Thymus (tissue), 11 donors: Measurements from ENCODE around the gene GAPDHS. TPM values are rescaled to one million over a fixed set of nuclear protein-coding genes. Genes with fewer than 3 reads are reported as not detected.

ENCODE experiments used
- DNase-seq, 9 donors: peaks; one replicate each; pipeline ENCODE4 v3.0.0-alpha.2; 2013; ENCODE audit warnings: low spot score in 9 of 9, low read depth in 6 of 9, missing footprints in 1 of 9
- H3K27ac ChIP-seq, 2 donors: one replicate each; pipeline ENCODE4 v1.5.1; 2013; ENCODE audit warnings: control low read depth in 1 of 2, low read depth in 1 of 2, low read length in 1 of 2, mild to moderate bottlenecking in 1 of 2, moderate library complexity in 1 of 2
- H3K27me3 ChIP-seq, 2 donors: one replicate each; pipeline ENCODE4 v1.5.1; 2013; ENCODE audit warnings: low read length in 1 of 2; ENCODE audit not compliant: control insufficient read depth in 2 of 2, insufficient read depth in 1 of 2
- H3K36me3 ChIP-seq, 2 donors: one replicate each; pipeline ENCODE4 v1.5.1; 2013; ENCODE audit warnings: low read length in 1 of 2, mild to moderate bottlenecking in 1 of 2, moderate library complexity in 1 of 2; ENCODE audit not compliant: control insufficient read depth in 2 of 2, insufficient read depth in 2 of 2
- H3K4me1 ChIP-seq, 2 donors: one replicate each; pipeline ENCODE4 v1.5.1; 2013; ENCODE audit warnings: low read length in 2 of 2; ENCODE audit not compliant: control insufficient read depth in 2 of 2, insufficient read depth in 2 of 2
- H3K4me3 ChIP-seq, 2 donors: one replicate each; pipeline ENCODE4 v1.5.1; 2013; ENCODE audit warnings: low read length in 2 of 2, control low read depth in 1 of 2, mild to moderate bottlenecking in 1 of 2
- H3K9me3 ChIP-seq, 2 donors: one replicate each; pipeline ENCODE4 v1.5.1; 2013; ENCODE audit warnings: low read length in 1 of 2, mild to moderate bottlenecking in 1 of 2; ENCODE audit not compliant: control insufficient read depth in 2 of 2, insufficient read depth in 1 of 2
- WGBS: extraction: QIAGEN DNeasy Blood & Tissue Kit; methylation state at CpG from one replicate; pipeline ENCODE4 v1.1.7; 2013; 5-methylcytosine and 5-hydroxymethylcytosine counted together
- polyA plus RNA-seq: library from polyadenylated mRNA; stranded (reverse); fragments of 200-250 nt; gene quantifications from one replicate; pipeline ENCODE4 v1.2.3, GENCODE V29; 2013
- total RNA-seq: library from RNA; stranded (reverse); fragments of 120-200 nt; gene quantifications from one replicate; pipeline ENCODE4 v1.2.4, GENCODE V29; 2013
- donor health status: healthy.

The GAPDHS gene
- total and polyA plus RNA-seq, 2 donors, result 0.16 to 0.19 TPM

DNA sequence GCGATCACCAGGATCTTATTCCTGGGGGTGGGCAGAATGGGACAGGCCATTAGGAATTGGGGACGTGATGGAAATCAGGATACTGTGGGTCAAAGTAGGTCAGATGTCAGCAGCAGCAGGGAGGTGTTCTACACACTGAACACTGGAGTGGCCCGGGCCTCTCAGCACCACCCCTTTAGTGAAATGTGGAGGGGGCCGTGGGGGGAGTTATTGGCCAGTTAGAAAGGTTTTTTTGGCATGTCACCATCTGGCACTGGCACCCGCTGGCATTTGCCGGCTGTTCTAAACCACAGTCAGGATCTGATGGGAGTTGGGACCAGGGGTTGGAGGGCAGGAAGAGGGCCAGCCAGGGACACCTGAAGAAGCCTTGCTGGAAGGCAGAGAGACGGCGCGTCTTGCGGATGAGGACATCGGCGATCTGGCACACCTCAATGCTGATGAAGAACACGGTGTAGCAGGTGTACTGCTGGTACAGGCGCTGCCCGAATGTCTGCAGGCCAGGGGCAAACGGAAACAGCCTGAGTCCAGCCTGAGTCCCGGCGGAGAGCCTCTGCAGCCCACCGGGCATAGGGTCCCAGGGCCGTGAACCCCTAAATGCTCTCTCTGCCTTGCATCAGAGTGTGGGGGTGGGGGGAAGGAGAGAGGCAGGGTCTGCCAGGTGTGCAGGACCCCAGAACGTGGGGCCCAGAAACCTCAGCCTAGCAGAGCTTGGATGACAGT is 18.0 kb downstream of the GAPDHS start:
- 95% methylated on average over 21 of the region's 21 CpGs for WGBS
- H3K36me3 ChIP-seq, result peaks cover 0 to 4% of the 10 kb centered on the region in 2 donors
- no peak for DNase-seq

DNA sequence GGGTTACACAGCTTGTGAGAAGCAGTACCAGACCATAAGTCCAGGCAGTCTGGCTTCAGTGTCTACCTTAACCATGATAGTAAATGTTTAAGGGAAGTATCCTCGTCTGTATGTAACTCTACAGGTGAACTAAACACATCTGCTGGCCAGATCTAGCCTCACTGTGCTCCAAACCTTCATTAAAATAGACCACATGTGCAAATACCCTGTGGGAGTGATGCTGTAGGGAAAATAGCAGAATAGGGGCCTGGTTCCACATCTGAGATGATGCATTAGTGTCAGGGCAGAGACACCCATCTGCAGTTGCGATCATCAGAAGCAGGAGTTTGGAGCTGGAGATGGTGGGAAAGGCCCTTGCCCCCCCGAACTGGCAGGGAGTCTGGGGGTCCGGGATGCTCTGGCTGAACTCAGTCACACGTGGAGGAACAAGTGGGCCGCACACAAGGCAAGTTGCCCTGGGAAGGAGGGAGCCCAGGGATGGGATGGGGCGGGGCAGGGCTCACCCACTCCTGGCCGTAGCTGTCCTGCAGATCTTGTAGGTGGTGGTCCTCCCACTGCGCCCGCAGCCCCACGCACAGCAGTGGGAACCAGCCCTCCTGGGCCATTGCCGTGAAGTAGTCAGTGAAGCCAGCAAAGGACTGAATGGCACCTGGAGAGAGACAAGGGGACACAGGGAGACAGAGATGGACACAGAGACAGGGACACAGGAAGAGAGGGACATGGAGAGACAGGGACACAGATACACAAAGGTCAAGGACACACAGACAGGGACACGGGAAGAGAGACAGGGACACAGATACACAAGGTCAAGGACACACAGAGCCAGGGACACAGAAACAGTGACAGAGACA is 19.5 kb downstream of the GAPDHS start:
- H3K4me3 ChIP-seq, result no peak overlapping the region
- no peaks in the 10 kb centered on the region for H3K4me1 ChIP-seq
- DNase-seq, result no peak
- H3K27me3 ChIP-seq, result peaks cover 1 to 25% of the 10 kb centered on the region in 2 donors
- H3K36me3 ChIP-seq, result no peaks in the 10 kb centered on the region
- H3K9me3 ChIP-seq, result no peaks in the 10 kb centered on the region
- WGBS, result 89% methylated on average over 13 of the region's 13 CpGs
- no peak overlapping the region for H3K27ac ChIP-seq

More for the DNA sequence above, 18.0 kb downstream of the GAPDHS start:
- Histone ChIP-seq H3K4me1 (peaks cover 3 to 7% of the 10 kb centered on the region in 2 donors), H3K4me3 (no peak overlapping the region), H3K27me3 (peaks cover 0 to 12% of the 10 kb centered on the region in 2 donors), H3K9me3 (no peaks in the 10 kb centered on the region), H3K27ac (no peak overlapping the region)

GRCh38 chr19:35553385-35554000 is 20.2 kb downstream of the GAPDHS start:
- 83% methylated on average over 14 of the region's 14 CpGs for WGBS

GRCh38 chr19:35554076-35554475 is 20.8 kb downstream of the GAPDHS start:
- peaks cover 0 to 6% of the 10 kb centered on the region in 2 donors for H3K9me3 ChIP-seq
- no peak overlapping the region for H3K4me3 ChIP-seq
- H3K27me3 ChIP-seq, result peaks cover 9 to 38% of the 10 kb centered on the region in 2 donors
- 85% methylated on average over 5 of the region's 5 CpGs for WGBS
- no peak for DNase-seq
- no peaks in the 10 kb centered on the region for H3K36me3 ChIP-seq
- H3K4me1 ChIP-seq, result peaks cover 2 to 7% of the 10 kb centered on the region in 2 donors
- H3K27ac ChIP-seq, result no peak overlapping the region

More at GRCh38 chr19:35553385-35554000, 20.2 kb downstream of the GAPDHS start:
- H3K4me1 ChIP-seq, result peaks cover 2 to 5% of the 10 kb centered on the region in 2 donors
- no peak overlapping the region for H3K4me3 ChIP-seq
- H3K27me3 ChIP-seq, result peaks cover 7 to 32% of the 10 kb centered on the region in 2 donors
- no peak for DNase-seq
- H3K9me3 ChIP-seq, result peaks cover 0 to 6% of the 10 kb centered on the region in 2 donors
- H3K27ac ChIP-seq, result no peak overlapping the region
- no peaks in the 10 kb centered on the region for H3K36me3 ChIP-seq

DNA sequence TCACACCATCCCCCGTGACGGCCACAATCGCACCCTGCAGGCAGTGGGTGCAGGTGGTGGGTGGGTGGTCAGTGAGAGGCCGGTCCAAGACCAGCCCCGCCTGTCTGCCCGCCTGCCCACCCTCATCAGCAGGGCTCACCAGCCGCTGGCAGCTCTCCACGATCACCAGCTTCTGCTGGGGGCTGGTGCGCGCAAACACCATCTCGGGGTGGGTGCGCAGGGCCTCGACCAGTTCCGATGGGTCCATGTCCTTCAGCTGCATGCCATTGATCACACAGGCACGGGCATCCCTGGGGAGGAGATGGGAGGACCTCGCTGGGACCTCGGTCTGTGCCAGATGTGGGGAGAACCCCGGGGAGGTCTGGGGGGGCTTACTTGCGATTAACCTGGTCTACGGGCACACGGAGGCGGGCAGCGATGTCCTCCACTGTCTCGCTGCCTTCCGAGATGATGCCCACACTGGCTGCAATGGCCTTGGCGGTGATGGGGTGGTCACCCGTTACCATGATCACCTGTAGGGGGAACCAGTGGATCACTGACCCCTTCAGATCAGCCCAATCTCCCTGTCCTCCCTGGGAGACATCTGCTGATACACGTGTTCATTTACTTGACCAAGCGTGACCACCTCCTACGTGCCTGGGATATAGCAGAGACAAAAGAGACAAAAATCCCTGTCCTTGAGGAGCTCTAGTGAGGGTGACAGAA is 22.2 kb downstream of the GAPDHS start:
- H3K36me3 ChIP-seq, result no peaks in the 10 kb centered on the region
- WGBS, result 84% methylated on average over 30 of the region's 30 CpGs
- no peak overlapping the region for H3K27ac ChIP-seq
- H3K9me3 ChIP-seq, result peaks cover 0 to 7% of the 10 kb centered on the region in 2 donors
- H3K27me3 ChIP-seq, result peaks cover 11 to 50% of the 10 kb centered on the region in 2 donors
- H3K4me1 ChIP-seq, result peaks cover 2 to 7% of the 10 kb centered on the region in 2 donors
- no peak overlapping the region for H3K4me3 ChIP-seq
- DNase-seq, result no peak

DNA sequence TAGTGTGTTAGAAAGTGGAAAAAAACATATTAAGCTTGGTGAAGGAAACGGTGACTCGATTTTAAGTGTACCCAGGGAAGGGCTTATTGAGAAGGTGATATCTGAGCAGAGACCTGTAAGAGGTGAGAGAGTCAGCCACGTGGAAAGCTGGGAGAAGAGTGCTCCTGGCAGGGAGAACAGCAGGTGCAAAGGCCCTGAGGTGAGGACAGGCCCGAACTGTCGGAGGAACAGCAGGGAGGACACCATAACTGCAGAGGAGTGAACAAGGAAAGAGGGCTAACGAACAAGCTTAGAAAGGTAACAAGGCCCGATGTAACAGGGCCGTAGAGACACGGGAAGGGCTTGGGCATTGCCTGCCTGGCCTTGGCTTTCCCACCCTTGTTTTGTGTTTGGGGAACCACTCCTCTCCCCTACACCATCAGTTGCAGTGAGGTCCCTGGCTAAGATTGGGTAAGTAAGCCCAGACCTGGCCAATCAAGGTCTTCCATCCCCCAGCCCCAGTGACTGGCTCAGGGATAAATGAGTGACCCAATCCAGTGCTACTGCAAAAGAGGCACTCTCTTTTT is 22.9 kb downstream of the GAPDHS start:
- Histone ChIP-seq H3K27ac (no peak overlapping the region), H3K27me3 (peaks cover 11 to 55% of the 10 kb centered on the region in 2 donors), H3K4me3 (no peak overlapping the region), H3K4me1 (peaks cover 2 to 7% of the 10 kb centered on the region in 2 donors), H3K36me3 (no peaks in the 10 kb centered on the region), H3K9me3 (peaks cover 0 to 7% of the 10 kb centered on the region in 2 donors)
- DNase-seq, result no peak
- WGBS, result 91% methylated on average over 9 of the region's 9 CpGs

- 93% methylated on average over 16 of the region's 16 CpGs for WGBS
- Histone ChIP-seq H3K4me3 (no peak overlapping the region), H3K9me3 (peaks cover 0 to 7% of the 10 kb centered on the region in 2 donors), H3K36me3 (no peaks in the 10 kb centered on the region), H3K27ac (no peak overlapping the region), H3K27me3 (peaks cover 11 to 58% of the 10 kb centered on the region in 2 donors), H3K4me1 (peaks cover 2 to 7% of the 10 kb centered on the region in 2 donors)
- no peak for DNase-seq
These were observed 23.7 kb downstream of the GAPDHS start for GRCh38 chr19:35556846-35557538.
